DMS79 (cell line): ENCODE data around the gene TNFSF9.
"Not testable (repeated sequence)": the region's sequence is repeated elsewhere in the genome, so short reads cannot be mapped to it uniquely, and the experiment has no call there.

Source experiments
- DNase-seq: peaks from one replicate; lab custom pipeline; 2025; lab: John Stamatoyannopoulos, UW

TNFSF9 gene

GRCh38 chr19:6572217-6572616, 41.4 kb downstream of the TNFSF9 start:
- DNase-seq, result no peak

DNA sequence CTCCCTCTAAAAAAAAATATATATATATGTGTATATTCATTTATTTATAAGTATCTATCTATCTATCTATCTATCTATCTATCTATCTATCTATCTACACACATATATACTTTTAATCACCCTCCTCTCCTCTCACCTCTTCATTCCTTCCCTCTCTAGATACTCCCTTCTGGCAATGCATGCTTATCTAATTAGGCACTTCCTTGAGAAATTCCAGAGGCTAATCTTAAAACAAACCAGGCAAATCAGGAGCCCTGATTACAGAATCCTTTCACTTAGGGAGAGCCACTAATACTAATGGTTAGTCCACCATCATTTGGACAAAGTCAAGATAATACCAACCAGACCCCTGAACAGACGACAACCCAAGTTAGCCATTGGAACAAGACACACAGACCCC, 42.5 kb downstream of the TNFSF9 start:
- no peak for DNase-seq

DNA sequence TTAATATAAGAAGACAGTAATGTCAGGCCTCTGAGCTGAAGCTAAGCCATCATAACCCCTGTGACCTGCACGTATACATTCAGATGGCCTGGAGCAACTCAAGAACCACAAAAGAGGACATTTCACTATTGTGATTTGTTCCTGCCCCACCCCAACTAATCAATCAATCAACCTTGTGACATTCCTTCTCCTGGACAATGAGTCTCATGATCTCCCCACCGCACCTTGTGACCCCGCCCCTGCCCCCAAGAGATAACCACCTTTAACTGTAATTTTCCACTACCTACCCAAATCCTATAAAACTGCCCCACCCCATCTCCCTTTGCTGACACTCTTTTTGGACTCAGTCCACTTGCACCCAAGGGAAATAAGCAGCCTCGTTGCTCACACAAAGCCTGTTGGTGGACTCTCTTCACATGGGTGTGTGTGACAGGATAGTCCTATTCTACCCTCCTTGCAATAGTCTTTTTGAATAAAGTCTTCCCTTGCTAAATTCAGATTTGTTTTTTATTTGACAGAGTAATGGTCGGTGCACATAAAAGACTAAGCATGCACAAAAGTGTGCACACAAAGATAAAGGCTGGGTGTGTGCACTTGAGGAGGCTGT, 46.1 kb downstream of the TNFSF9 start:
- DNase-seq, result no peak

DNA sequence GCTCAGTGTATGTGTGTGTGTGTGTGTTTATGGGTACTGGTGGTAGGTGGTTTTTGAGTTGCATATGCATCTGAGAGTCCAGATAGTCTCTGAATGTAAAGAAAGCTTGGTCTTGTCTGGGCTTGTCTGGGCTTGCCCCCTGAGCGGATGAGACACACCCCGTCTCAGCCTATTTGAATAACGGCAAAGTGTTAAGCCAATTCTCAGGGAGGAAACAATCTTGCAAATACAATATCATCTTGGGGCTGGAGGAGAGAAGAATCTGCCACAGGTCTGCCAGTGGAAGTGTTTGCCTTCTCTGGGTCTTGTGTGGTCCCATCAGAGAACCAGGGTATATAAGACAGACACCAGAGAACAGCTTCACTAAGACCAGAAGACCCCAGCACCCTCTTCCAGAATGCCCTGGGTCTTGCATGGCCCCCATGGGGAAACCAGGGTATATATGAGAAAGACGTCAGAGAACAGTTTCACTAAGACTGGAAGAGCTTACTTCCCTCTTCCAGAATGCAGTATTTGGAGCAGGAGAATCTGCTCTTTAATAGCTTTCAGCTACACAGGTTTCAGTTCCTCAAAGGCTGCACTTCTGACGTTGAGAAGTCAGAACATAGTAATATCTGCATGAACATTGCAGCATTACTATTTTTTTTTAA, 46.8 kb downstream of the TNFSF9 start:
- DNase-seq, result no peak

DNA sequence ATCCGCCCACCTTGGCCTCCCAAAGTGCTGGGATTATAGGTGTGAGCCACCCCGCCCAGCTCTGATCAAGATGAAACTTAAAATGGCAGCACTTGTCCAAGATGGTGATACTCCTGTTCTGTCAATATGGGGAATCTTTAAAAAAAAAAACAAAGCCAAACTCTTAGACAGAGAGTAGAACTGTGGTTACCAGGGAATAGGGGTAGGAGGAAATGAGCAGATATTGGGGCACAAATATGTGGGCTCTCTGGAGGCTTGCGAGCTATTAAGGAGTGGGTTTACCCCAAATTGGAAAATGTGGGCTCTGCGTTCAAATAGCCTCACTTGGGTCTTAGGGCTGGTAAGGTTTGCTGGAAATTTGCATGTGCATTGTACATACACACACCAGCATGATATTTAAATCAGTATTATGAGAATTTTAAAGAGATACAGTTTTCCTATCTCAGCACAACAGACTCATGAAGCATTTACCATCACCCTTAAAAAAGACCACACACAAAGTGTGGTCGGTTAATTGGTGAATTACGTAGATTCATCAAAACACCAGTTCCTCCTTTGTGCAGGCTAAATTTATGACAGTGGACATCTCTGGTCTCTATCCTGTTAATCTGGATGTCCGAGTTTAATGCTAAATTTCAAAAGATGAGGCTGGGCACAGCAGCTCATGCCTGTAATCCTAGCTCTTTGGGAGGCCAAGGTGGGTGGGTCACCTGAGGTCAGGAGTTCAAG, 48.8 kb downstream of the TNFSF9 start:
- no peak for DNase-seq

GRCh38 chr19:6580313-6580712, 49.5 kb downstream of the TNFSF9 start:
- DNase-seq, result no peak

- DNase-seq, result not testable (repeated sequence)
Measured at GRCh38 chr19:6582515-6583484, 52.0 kb downstream of the TNFSF9 start.
